PC-3 (cell line): ENCODE results near the gene MAD1L1. TPM values are rescaled to one million over a fixed set of nuclear protein-coding genes. Genes with fewer than 3 reads are reported as not detected.
"Not testable (repeated sequence)": the region's sequence is repeated elsewhere in the genome, so short reads cannot be mapped to it uniquely, and the experiment has no call there.

Experiments
- ATAC-seq: fragments of 200-7000 bp; cut with Tn5 transposase; 2 replicates; pipeline ENCODE4 v1.9.1; 2020; ENCODE audit warnings: mild to moderate bottlenecking, moderate library complexity
- BruUV-seq: library from RNA; stranded (reverse); fragments of 400-500 nt; replicated peaks from 2 replicates; lab custom pipeline; 2021; lab: Mats Ljungman, UMichigan
- CTCF ChIA-PET: fragments of 300-600 bp; sonication (Branson Sonifier 250); formaldehyde crosslinking; loops from one replicate; lab custom pipeline; 2022; ENCODE audit warnings: antibody characterized with exemption; lab: Charles Lee
- POLR2A ChIA-PET: fragments of 300-600 bp; sonication (Branson Sonifier 250); formaldehyde crosslinking; loops from one replicate; lab custom pipeline; 2022; ENCODE audit warnings: antibody characterized with exemption; ENCODE audit not compliant: unreplicated experiment; lab: Charles Lee
- DNase-seq: peaks from one replicate; pipeline ENCODE4 v3.0.0-alpha.2; 2015
- H2AFZ ChIP-seq: fragments of 300-600 bp; sonication (generic); 2 replicates; pipeline ENCODE4 v1.6.0; 2016; ENCODE audit warnings: antibody characterized with exemption, low read length
- H3F3A ChIP-seq: fragments of 300-600 bp; sonication (generic); one replicate; pipeline ENCODE4 v1.6.0; 2017; ENCODE audit warnings: antibody characterized with exemption, low read length, control low read depth, mild to moderate bottlenecking; ENCODE audit not compliant: unreplicated experiment
- H3K27ac ChIP-seq: fragments of 300-600 bp; sonication (generic); 2 replicates; pipeline ENCODE4 v1.5.1; 2016; ENCODE audit warnings: mild to moderate bottlenecking, low read length
- H3K27me3 ChIP-seq: fragments of 300-600 bp; sonication (generic); 2 replicates; pipeline ENCODE4 v1.6.1; 2016; ENCODE audit warnings: low read length, mixed read lengths
- H3K36me3 ChIP-seq: fragments of 300-600 bp; sonication (generic); 2 replicates; pipeline ENCODE4 v1.6.1; 2016; ENCODE audit warnings: low read depth, mixed run types, low read length, mixed read lengths
- H3K4me1 ChIP-seq: fragments of 300-600 bp; sonication (generic); 2 replicates; pipeline ENCODE4 v1.5.1; 2016; ENCODE audit warnings: low read length; ENCODE audit not compliant: insufficient read depth
- H3K4me2 ChIP-seq: fragments of 300-600 bp; sonication (generic); 2 replicates; pipeline ENCODE4 v1.6.0; 2016; ENCODE audit warnings: low read length
- H3K4me3 ChIP-seq: fragments of 300-600 bp; sonication (generic); 2 replicates; pipeline ENCODE4 v1.5.1; 2016; ENCODE audit warnings: mild to moderate bottlenecking, low read length, mixed read lengths
- H3K79me2 ChIP-seq: fragments of 300-600 bp; sonication (generic); 2 replicates; pipeline ENCODE4 v1.6.1; 2017; ENCODE audit warnings: low read length, mixed read lengths
- H3K9ac ChIP-seq: fragments of 300-600 bp; sonication (generic); 2 replicates; pipeline ENCODE4 v1.6.0; 2016; ENCODE audit warnings: mild to moderate bottlenecking, low read length
- H3K9me2 ChIP-seq: fragments of 300-600 bp; sonication (generic); replicated peaks from 2 replicates; pipeline ENCODE4 v1.6.1; 2016; ENCODE audit warnings: mixed run types, low read length, mixed read lengths
- H3K9me3 ChIP-seq: fragments of 300-600 bp; sonication (generic); 2 replicates; pipeline ENCODE4 v1.6.1; 2016; ENCODE audit warnings: low read length, mixed read lengths
- H4K20me1 ChIP-seq: fragments of 300-600 bp; sonication (generic); 2 replicates; pipeline ENCODE4 v1.6.1; 2016; ENCODE audit warnings: low read length, mixed read lengths
- EZH2 ChIP-seq: fragments of 300-600 bp; sonication (generic); IDR thresholded peaks from one replicate; pipeline ENCODE4 v1.6.1; 2017; ENCODE audit warnings: antibody characterized with exemption, mild to moderate bottlenecking, low read length; ENCODE audit not compliant: unreplicated experiment
- EZH2phosphoT487 ChIP-seq: fragments of 300-600 bp; sonication (generic); IDR thresholded peaks from 2 replicates; pipeline ENCODE4 v1.6.1; 2018; ENCODE audit warnings: mild to moderate bottlenecking, antibody characterized with exemption, low read length, borderline replicate concordance
- intact Hi-C: fragments of 100-400 bp; cut with micrococcal nuclease; formaldehyde crosslinking; loops from 2 replicates; pipeline ENCODE4 v1.9.0; 2023
- total RNA-seq: library from RNA; depleted of rRNA; stranded (reverse); fragments of >200 nt; gene quantifications from 2 replicates; pipeline ENCODE4 v1.2.3, GENCODE V29; 2014
- TF ChIP-seq, protein P1 (sequence below): fragments of 300-600 bp; sonication (generic); conservative IDR thresholded peaks from 2 replicates; pipeline ENCODE4 v1.5.1; 2017; ENCODE audit warnings: antibody characterized with exemption, low read depth, mild to moderate bottlenecking, low read length

The MAD1L1 gene
- total RNA-seq, 1 experiment from 2014 or later: 88.4 TPM

DNA sequence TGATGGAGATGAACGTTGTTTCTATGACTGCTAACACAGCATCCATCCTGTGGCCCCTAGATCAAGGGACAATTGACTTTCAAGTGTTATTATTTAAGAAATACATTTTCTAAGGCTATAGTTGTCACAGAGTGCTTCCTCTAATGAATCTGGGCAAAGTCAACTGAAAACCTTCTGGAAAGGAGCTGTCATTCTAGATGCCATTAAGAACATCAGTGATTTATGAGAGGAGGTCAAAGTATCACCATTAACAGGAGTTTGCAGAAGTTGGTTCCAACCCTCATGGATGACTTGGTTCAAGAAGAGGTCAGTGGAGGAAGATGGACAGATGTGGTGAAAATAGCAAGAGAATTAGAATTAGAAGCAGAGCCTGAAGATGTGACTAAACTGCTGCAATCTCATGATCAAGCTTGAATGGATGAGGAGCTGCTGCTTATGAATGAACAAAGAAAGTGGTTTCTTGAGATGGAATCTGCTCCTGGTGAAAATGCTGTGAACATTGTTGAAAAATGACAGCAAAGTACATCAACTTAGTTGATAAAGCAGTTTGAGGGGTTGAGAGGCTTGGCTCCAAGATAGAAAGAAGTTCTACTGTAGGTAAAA is 400.7 kb downstream of the MAD1L1 start:
- H3K4me1 ChIP-seq, H3F3A ChIP-seq, POLR2A ChIA-PET, H3K27me3 ChIP-seq, CTCF ChIA-PET, H3K27ac ChIP-seq, H3K9me2 ChIP-seq, H4K20me1 ChIP-seq, H3K79me2 ChIP-seq, H3K9ac ChIP-seq, DNase-seq, H3K4me3 ChIP-seq, H2AFZ ChIP-seq, intact Hi-C loops, H3K36me3 ChIP-seq, H3K9me3 ChIP-seq, BruUV-seq, ATAC-seq, H3K4me2 ChIP-seq: not testable (repeated sequence)

DNA sequence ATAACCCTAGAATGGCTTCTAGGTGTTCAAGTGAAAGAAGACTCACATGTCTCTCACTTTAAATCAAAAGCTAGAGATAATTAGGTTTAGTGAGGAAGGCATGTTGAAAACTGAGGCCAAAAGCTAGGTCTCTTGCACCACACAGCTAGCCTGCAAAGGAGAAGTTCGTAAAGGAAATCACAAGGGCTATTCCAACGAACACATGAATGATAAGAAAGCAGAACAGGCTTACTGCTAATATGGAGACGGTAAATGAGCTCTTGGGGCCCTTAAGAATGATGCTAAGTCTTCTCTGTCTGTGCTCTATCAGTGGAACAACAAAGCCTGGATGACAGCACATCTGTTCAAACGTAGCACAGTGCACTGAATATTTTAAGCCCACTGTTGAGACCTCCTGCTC is 401.3 kb downstream of the MAD1L1 start:
- intact Hi-C loops, POLR2A ChIA-PET: not testable (repeated sequence)

DNA sequence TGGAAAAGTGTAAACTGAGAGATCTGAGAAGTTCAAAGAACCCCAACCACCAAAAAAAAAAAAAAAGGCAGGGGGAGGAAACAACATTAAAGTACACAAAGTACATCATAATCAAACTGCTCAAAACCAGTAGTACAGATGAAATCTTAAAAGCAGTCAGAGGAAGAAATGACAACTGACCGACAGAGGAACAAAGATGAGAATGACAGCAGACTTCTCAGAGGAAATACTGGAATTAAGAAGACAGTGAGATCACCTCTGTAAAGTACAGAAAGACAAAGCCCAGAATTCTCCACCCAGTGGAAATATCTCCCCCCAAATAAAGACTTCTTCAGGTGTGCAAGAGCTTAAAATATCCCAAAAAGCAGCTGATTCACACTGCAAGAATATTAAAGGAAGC is 403.1 kb downstream of the MAD1L1 start:
- H3K4me2 ChIP-seq, H3K9me3 ChIP-seq, H3K9me2 ChIP-seq, H2AFZ ChIP-seq, POLR2A ChIA-PET, BruUV-seq, CTCF ChIA-PET, H3K9ac ChIP-seq, DNase-seq, H4K20me1 ChIP-seq, H3F3A ChIP-seq, H3K79me2 ChIP-seq, H3K27me3 ChIP-seq, H3K4me3 ChIP-seq, intact Hi-C loops, H3K36me3 ChIP-seq, ATAC-seq, H3K27ac ChIP-seq, H3K4me1 ChIP-seq: not testable (repeated sequence)

More for the DNA sequence above, 401.3 kb downstream of the MAD1L1 start:
- H4K20me1 ChIP-seq, H3K9ac ChIP-seq, CTCF ChIA-PET, H3K36me3 ChIP-seq, H3K4me1 ChIP-seq, H3K9me3 ChIP-seq, H3F3A ChIP-seq, DNase-seq, H3K79me2 ChIP-seq, BruUV-seq, ATAC-seq, H2AFZ ChIP-seq, H3K4me3 ChIP-seq, H3K27me3 ChIP-seq, H3K27ac ChIP-seq, H3K4me2 ChIP-seq, H3K9me2 ChIP-seq: not testable (repeated sequence)

DNA sequence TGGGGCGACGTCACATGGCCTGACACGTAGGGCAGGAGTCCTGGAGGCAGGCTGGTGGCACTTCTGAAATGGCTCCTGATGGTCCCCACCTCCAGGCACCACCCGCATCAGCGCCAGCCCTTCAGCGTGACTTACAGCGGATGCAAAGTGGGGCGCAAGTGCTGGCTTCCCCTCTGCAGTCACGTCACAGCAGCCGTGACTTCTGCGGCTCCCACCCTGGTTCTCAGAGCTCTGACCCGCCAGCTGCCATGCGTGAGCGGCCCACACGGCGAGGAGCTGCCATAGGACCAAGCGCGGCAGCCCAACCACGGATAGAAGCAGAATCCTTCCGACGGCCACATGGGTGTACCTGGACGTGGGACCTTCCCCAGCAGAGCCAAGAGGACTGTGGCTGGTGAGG is 403.6 kb downstream of the MAD1L1 start:
- H3K27ac ChIP-seq: no peak overlapping the region
- H3F3A ChIP-seq: no peaks in the 10 kb centered on the region
- no peak overlapping the region for H3K4me3 ChIP-seq
- ChIA-PET CTCF (no interaction called here), POLR2A (no interaction called here)
- ATAC-seq (no peak), DNase-seq (no peak)
- no TSS peak for BruUV-seq
- H3K9me2 ChIP-seq: no peaks in the 10 kb centered on the region
- H3K9ac ChIP-seq: no peak overlapping the region
- H3K4me1 ChIP-seq: no peaks in the 10 kb centered on the region
- intact Hi-C loops: no loop called here
- H3K4me2 ChIP-seq: no peak overlapping the region
- H3K27me3 ChIP-seq: no peaks in the 10 kb centered on the region
- no peak overlapping the region for H2AFZ ChIP-seq
- no peaks in the 10 kb centered on the region for H3K9me3 ChIP-seq
- no peaks in the 10 kb centered on the region for H3K79me2 ChIP-seq
- no peak for TF ChIP-seq EZH2phosphoT487
- TF ChIP-seq, protein P1, sequence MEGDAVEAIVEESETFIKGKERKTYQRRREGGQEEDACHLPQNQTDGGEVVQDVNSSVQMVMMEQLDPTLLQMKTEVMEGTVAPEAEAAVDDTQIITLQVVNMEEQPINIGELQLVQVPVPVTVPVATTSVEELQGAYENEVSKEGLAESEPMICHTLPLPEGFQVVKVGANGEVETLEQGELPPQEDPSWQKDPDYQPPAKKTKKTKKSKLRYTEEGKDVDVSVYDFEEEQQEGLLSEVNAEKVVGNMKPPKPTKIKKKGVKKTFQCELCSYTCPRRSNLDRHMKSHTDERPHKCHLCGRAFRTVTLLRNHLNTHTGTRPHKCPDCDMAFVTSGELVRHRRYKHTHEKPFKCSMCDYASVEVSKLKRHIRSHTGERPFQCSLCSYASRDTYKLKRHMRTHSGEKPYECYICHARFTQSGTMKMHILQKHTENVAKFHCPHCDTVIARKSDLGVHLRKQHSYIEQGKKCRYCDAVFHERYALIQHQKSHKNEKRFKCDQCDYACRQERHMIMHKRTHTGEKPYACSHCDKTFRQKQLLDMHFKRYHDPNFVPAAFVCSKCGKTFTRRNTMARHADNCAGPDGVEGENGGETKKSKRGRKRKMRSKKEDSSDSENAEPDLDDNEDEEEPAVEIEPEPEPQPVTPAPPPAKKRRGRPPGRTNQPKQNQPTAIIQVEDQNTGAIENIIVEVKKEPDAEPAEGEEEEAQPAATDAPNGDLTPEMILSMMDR: no peak
- TF ChIP-seq EZH2: no peak
- no peaks in the 10 kb centered on the region for H3K36me3 ChIP-seq
- H4K20me1 ChIP-seq: no peaks in the 10 kb centered on the region

DNA sequence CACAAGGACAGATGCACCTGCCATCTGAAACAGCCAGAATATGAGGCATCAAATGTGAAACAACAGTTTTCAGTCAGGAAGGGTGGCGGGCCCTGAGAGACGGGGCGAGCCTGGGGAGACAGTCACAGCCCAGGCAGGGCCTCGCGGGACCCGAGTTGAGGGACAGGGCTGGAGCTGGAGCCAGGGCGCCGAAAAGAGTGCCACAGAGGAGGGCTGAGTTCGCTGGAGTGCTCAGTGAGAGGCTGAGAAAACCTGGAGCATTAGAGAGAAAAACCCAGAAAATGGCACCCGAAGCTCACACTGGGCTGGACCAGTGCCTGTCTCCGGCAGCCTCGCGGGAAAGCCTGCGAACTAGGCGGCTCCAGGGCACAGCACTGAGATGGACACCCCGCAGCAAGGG is 404.6 kb downstream of the MAD1L1 start:
- H4K20me1 ChIP-seq, H3K4me1 ChIP-seq, H2AFZ ChIP-seq, H3K9ac ChIP-seq, H3K79me2 ChIP-seq, H3K36me3 ChIP-seq, H3K4me3 ChIP-seq, BruUV-seq, H3K4me2 ChIP-seq, H3K9me2 ChIP-seq, H3K27ac ChIP-seq, POLR2A ChIA-PET, ATAC-seq, H3F3A ChIP-seq, DNase-seq, CTCF ChIA-PET, H3K27me3 ChIP-seq, intact Hi-C loops, H3K9me3 ChIP-seq: not testable (repeated sequence)

DNA sequence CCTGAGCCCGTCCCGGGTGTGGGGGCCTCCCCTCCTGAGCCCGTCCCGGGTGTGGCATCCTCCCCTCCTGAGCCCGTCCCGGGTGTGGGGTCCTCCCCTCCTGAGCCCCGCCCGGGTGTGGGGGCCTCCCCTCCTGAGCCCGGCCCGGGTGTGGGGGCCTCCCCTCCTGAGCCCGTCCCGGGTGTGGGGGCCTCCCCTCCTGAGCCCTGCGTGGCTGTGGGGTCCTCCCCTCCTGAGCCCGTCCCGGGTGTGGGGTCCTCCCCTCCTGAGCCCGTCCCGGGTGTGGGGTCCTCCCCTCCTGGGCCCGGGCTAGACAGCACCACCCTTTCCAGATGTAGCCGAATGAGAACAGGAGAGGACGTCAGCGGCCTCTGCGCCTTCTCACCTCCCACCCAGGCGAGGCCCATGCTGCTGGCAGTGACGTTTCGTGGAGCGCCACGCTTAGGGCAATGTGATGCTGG is 405.2 kb downstream of the MAD1L1 start:
- H3F3A ChIP-seq, H3K79me2 ChIP-seq, H3K27me3 ChIP-seq, DNase-seq, intact Hi-C loops, POLR2A ChIA-PET, H3K27ac ChIP-seq, H3K9me3 ChIP-seq, H3K4me1 ChIP-seq, ATAC-seq, H3K4me2 ChIP-seq, H3K9me2 ChIP-seq, H3K9ac ChIP-seq, H3K4me3 ChIP-seq, CTCF ChIA-PET, H2AFZ ChIP-seq, BruUV-seq, H3K36me3 ChIP-seq, H4K20me1 ChIP-seq: not testable (repeated sequence)
